ENCODE measurements around the gene NEURL3. TPM values are rescaled to one million over a fixed set of nuclear protein-coding genes. Genes with fewer than 3 reads are reported as not detected.

NEURL3 gene
- total and polyA plus RNA-seq, 2 donors (not counting 1 experiment from before 2014, with no cell fraction given), result not detected

DNA sequence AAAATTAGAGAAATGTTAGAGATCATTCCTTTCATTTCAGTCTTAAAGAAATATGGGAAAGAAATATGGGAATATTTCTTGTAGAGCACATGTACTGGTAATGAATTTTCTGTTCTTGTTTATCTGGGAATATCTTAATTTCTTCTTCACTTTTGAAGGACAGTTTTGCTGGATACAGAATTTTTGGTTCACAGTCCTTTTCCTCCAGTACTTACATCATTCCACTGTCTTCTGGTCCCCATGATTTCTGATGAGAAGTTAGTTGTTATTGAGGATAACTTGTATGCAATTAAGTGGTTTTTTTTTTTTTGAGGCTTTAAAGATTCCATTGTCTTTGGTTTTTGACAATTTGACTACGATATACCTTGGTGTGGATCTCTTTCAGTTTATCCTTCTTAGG lies 11.0 kb downstream of the NEURL3 start:
- Mint-ChIP-seq H3K4me1 (no peaks in the 10 kb centered on the region), H3K27me3 (no peaks in the 10 kb centered on the region), H3K9me3 (ENCODE audit: insufficient read depth) (peaks cover 9% of the 10 kb centered on the region), H3K4me3 (no peak overlapping the region), H3K27ac (no peak overlapping the region)
- ChIA-PET CTCF (no interaction called here), POLR2A (no interaction called here)
- peaks cover 0 to 17% (median 9%) of the 10 kb centered on the region in 3 donors for H3K9me3 ChIP-seq (ENCODE audit: control extremely low read depth in 1 of 3, control insufficient read depth in 2 of 3, insufficient read depth in 1 of 3, low read length in 2 of 3)
- H3K4me1 ChIP-seq (ENCODE audit: control insufficient read depth in 2 of 2, insufficient read depth in 2 of 2, low read length in 2 of 2), result no peaks in the 10 kb centered on the region
- DNase-seq, result no peak
- H2AFZ ChIP-seq (ENCODE audit: insufficient read depth, low read depth, low read length, poor library complexity, severe bottlenecking), result no peak overlapping the region
- no peak overlapping the region for H3K27ac ChIP-seq (ENCODE audit: low read length in 2 of 2)
- no peak overlapping the region for H3K4me2 ChIP-seq (replicated peaks; ENCODE audit: low read depth, low read length, poor library complexity, severe bottlenecking)
- H3K36me3 ChIP-seq (replicated peaks in 1 of 2; ENCODE audit: control extremely low read depth in 1 of 2, control insufficient read depth in 1 of 2, extremely low read depth in 1 of 2, insufficient read depth in 2 of 2, low read length in 1 of 2), result no peaks in the 10 kb centered on the region
- TF ChIP-seq, protein P1, sequence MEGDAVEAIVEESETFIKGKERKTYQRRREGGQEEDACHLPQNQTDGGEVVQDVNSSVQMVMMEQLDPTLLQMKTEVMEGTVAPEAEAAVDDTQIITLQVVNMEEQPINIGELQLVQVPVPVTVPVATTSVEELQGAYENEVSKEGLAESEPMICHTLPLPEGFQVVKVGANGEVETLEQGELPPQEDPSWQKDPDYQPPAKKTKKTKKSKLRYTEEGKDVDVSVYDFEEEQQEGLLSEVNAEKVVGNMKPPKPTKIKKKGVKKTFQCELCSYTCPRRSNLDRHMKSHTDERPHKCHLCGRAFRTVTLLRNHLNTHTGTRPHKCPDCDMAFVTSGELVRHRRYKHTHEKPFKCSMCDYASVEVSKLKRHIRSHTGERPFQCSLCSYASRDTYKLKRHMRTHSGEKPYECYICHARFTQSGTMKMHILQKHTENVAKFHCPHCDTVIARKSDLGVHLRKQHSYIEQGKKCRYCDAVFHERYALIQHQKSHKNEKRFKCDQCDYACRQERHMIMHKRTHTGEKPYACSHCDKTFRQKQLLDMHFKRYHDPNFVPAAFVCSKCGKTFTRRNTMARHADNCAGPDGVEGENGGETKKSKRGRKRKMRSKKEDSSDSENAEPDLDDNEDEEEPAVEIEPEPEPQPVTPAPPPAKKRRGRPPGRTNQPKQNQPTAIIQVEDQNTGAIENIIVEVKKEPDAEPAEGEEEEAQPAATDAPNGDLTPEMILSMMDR (IDR thresholded peaks at IDR 0.05), result no peak
- no peak for TF ChIP-seq EZH2 (IDR thresholded peaks at IDR 0.05; ENCODE audit: borderline replicate concordance, insufficient read depth, low read depth, low read length, poor library complexity, severe bottlenecking)
- intact Hi-C loops (cut with micrococcal nuclease), result no loop called here
- ATAC-seq (ENCODE audit: low read depth), result no peak
- WGBS (ENCODE audit: insufficient coverage), result 100% methylated on average over 1 of the region's 1 CpG
- no peaks in the 10 kb centered on the region for H4K20me1 ChIP-seq (ENCODE audit: control insufficient read depth, insufficient read depth, low read length, poor library complexity, severe bottlenecking)
- no peak overlapping the region for H3K9ac ChIP-seq (ENCODE audit: low read length)
- H3K79me2 ChIP-seq (ENCODE audit: control insufficient read depth, insufficient read depth, low read length), result no peaks in the 10 kb centered on the region
- H3K4me3 ChIP-seq (ENCODE audit: control extremely low read depth in 1 of 5, extremely low read depth in 1 of 5, insufficient read depth in 1 of 5, low read depth in 2 of 5, low read length in 4 of 5), result no peak overlapping the region
- no peaks in the 10 kb centered on the region for H3K27me3 ChIP-seq (replicated peaks in 1 of 4; ENCODE audit: control extremely low read depth in 1 of 4, control insufficient read depth in 3 of 4, insufficient read depth in 4 of 4, low read length in 3 of 4)

DNA sequence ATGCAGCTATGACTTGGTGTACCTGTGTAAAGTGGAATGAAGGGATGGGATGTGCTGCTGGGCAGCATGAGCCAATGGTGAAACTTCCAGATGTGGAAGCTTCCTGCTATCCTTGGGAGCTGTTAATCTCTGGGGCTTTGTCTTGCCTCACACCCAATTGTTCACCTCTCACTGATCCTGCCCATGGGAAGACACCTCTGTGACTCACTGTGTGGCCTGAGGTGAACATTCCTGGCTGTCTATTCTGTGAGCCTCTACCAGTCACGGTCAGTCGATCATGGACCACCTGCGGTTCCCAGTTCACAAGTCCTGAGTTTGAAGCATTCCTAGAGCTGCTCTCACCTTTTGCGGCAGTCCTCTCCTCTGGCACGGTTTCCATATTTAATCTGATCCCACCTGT lies 12.1 kb downstream of the NEURL3 start:
- Histone ChIP-seq H3K4me1 (ENCODE audit: control insufficient read depth in 2 of 2, insufficient read depth in 2 of 2, low read length in 2 of 2) (no peaks in the 10 kb centered on the region), H4K20me1 (ENCODE audit: control insufficient read depth, insufficient read depth, low read length, poor library complexity, severe bottlenecking) (no peaks in the 10 kb centered on the region), H3K27ac (ENCODE audit: low read length in 2 of 2) (no peak overlapping the region), H3K36me3 (replicated peaks in 1 of 2; ENCODE audit: control extremely low read depth in 1 of 2, control insufficient read depth in 1 of 2, extremely low read depth in 1 of 2, insufficient read depth in 2 of 2, low read length in 1 of 2) (no peaks in the 10 kb centered on the region), H3K79me2 (ENCODE audit: control insufficient read depth, insufficient read depth, low read length) (no peaks in the 10 kb centered on the region), H3K9me3 (ENCODE audit: control extremely low read depth in 1 of 3, control insufficient read depth in 2 of 3, insufficient read depth in 1 of 3, low read length in 2 of 3) (peaks cover 0 to 17% (median 9%) of the 10 kb centered on the region in 3 donors), H2AFZ (ENCODE audit: insufficient read depth, low read depth, low read length, poor library complexity, severe bottlenecking) (no peak overlapping the region), H3K4me3 (ENCODE audit: control extremely low read depth in 1 of 5, extremely low read depth in 1 of 5, insufficient read depth in 1 of 5, low read depth in 2 of 5, low read length in 4 of 5) (no peak overlapping the region), H3K9ac (ENCODE audit: low read length) (no peak overlapping the region), H3K4me2 (replicated peaks; ENCODE audit: low read depth, low read length, poor library complexity, severe bottlenecking) (no peak overlapping the region), H3K27me3 (replicated peaks in 1 of 4; ENCODE audit: control extremely low read depth in 1 of 4, control insufficient read depth in 3 of 4, insufficient read depth in 4 of 4, low read length in 3 of 4) (no peaks in the 10 kb centered on the region)
- no peak for DNase-seq
- H3K4me3 Mint-ChIP-seq, result no peak overlapping the region
- ChIA-PET POLR2A (no interaction called here), CTCF (interaction anchor here (1.2 kb wide), 1 partner anchor 13 kb away, joined by 4 read pairs; no protein-coding TSS in a partner anchor)
- no peak for TF ChIP-seq EZH2 (IDR thresholded peaks at IDR 0.05; ENCODE audit: borderline replicate concordance, insufficient read depth, low read depth, low read length, poor library complexity, severe bottlenecking)
- TF ChIP-seq, protein P1 (IDR thresholded peaks at IDR 0.05), result no peak
- H3K27ac Mint-ChIP-seq, result no peak overlapping the region
- no peaks in the 10 kb centered on the region for H3K4me1 Mint-ChIP-seq
- no peaks in the 10 kb centered on the region for H3K27me3 Mint-ChIP-seq
- intact Hi-C loops (cut with micrococcal nuclease), result no loop called here
- no peak for ATAC-seq (ENCODE audit: low read depth)
- peaks cover 9% of the 10 kb centered on the region for H3K9me3 Mint-ChIP-seq (ENCODE audit: insufficient read depth)
- 93% methylated on average over 3 of the region's 5 CpGs for WGBS (ENCODE audit: insufficient coverage)

Measured in B cell (primary cell).